KOPT-K1 (cell line): ENCODE data around the gene KCNIP3.

ENCODE experiments used
- H3K27ac ChIP-seq: fragments of 200-600 bp; sonication (generic); 2 replicates; pipeline ENCODE4 v1.5.1; 2016; ENCODE audit warnings: antibody characterized with exemption, mild to moderate bottlenecking, low read depth, low read length; ENCODE audit not compliant: poor library complexity, severe bottlenecking
- H3K36me3 ChIP-seq: fragments of 200-600 bp; sonication (generic); 2 replicates; pipeline ENCODE4 v1.5.1; 2017; ENCODE audit warnings: antibody characterized with exemption, mild to moderate bottlenecking, low read length, moderate library complexity; ENCODE audit not compliant: insufficient read depth
- H3K9me3 ChIP-seq: fragments of 200-600 bp; sonication (generic); 2 replicates; pipeline ENCODE4 v1.5.1; 2017; ENCODE audit warnings: antibody characterized with exemption, low read length, mild to moderate bottlenecking; ENCODE audit not compliant: insufficient read depth, poor library complexity, severe bottlenecking

KCNIP3 gene

DNA sequence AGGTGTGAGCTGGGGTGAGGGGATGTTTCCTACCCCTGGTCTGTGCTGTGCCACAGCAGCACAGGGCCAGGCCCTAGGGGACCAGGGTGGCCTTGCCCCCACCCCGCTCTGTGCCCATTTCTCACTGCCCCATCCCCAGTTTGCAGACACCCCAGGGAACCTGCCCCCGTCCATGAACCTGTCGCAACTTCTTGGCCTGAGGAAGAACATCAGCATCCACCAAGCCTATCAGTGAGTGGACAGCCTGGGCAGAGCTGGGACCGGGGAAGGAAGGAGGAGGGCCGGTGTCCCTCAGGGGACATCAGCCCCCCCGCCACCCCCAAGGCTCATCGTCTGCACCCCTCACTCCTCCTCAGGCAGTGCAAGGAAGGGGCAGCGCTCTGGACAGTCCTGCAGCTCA, 15.4 kb upstream of the KCNIP3 start:
- Histone ChIP-seq H3K27ac (no peak overlapping the region), H3K9me3 (no peaks in the 10 kb centered on the region), H3K36me3 (no peaks in the 10 kb centered on the region)

DNA sequence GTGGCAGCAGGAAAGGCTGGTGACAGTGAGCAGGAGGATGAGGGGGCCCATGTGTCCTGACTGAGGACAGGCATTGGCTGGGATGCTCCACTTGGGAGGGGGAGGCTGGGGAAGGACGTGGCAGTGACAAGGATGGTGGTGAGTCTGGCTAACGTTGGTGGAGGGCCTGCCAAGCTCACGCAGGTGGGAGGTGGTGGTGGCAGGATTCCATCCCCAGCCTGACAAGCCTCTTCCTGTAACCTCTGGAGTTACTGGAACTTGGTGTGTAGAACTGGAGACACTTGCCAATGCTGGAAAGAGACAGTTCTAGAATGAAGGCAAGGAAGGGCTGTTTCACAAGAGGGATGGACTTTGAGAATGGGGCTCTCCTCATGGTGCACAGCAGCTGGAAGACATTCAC, 14.7 kb upstream of the KCNIP3 start:
- H3K27ac ChIP-seq = no peak overlapping the region
- H3K36me3 ChIP-seq = no peaks in the 10 kb centered on the region
- H3K9me3 ChIP-seq = no peaks in the 10 kb centered on the region

DNA sequence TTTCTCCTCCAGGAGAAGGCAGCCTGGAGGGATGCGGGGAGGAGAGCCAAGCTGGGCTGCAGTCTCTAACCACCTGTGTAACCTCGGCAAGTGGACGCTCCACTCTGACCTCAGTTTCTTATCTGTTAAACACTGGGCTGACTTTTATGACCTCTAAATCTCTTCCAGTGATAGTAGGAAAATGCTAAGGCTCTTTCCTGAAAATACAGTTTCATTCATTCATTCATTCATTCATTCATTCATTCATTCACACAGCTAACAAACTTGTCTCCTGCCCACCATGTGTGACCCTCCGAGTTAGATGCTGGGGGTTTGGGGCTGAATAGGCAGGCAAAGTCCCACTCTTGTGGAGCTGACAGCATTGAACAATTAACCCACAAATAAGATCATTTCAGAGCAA, 13.6 kb upstream of the KCNIP3 start:
- no peaks in the 10 kb centered on the region for H3K9me3 ChIP-seq
- H3K27ac ChIP-seq = no peak overlapping the region
- no peaks in the 10 kb centered on the region for H3K36me3 ChIP-seq

DNA sequence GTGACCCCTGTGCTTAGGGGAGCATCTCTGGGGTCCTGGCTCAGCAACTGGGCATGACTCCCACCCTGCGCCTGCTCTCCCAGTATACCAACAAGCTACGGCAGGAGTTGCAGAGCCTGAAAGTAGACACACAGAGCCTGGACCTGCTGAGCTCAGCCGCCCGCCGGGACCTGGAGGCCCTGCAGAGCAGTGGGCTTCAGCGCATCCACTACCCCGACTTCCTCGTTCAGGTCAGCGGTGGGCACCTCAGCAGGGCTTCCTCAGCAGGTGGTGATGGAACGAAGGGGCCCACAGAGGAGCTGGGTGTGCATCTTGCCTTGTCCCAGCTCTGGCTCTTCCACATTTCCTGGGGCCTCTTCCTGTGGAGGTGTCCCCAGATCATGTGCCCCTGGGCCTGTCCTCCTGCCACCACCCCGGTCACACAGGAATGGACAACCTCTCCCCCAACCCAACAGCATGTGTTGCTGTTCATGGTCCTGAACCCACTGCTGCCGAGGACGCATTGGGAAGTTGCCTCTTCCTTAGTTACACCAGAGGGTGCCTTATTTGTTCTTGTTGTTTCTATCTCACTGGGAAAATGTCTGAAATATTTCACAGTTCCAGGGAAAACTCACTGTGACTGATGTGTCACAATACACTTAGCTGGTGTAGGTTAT, 12.1 kb upstream of the KCNIP3 start:
- no peaks in the 10 kb centered on the region for H3K9me3 ChIP-seq
- H3K36me3 ChIP-seq = no peaks in the 10 kb centered on the region
- H3K27ac ChIP-seq = no peak overlapping the region

DNA sequence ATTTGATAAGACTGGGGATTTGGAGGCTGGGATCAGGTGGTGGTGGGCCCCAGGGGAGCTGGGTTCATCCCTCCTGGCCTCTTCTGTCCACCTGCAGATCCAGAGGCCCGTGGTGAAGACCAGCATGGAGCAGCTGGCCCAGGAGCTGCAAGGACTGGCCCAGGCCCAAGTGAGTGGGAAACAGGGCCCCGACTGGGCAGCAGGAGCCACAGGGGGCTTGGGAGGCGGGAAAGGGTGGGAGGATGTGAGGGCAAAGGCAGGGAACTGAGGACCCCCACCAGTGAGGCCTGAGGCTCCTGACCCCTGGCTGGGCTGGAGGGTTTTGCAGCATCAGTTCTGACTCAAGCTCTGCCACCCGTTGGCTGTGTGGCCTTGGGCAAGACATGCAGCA, 11.6 kb upstream of the KCNIP3 start:
- Histone ChIP-seq H3K36me3 (no peaks in the 10 kb centered on the region), H3K27ac (no peak overlapping the region), H3K9me3 (peaks cover 5% of the 10 kb centered on the region)

DNA sequence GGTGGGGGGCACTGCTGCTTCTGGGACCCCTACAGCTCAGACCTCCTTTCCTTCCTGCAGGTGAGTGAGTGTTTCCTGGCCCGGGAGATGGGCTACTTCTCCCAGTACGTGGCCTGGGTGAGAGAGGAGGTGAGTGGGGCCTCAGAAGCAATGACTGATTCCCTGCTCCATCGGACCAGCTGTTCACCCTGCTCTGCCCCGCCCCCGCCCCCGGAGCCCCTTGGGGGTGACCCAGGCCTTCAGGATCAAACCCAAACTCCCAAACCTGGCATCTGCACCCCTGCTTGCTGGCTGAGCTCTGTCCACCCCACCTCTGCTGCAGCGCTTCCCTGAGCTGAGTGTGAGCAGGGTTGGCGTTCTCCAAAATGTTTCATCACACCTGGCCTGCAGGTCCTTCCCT, 9.8 kb upstream of the KCNIP3 start:
- no peak overlapping the region for H3K27ac ChIP-seq
- peaks cover 21% of the 10 kb centered on the region for H3K9me3 ChIP-seq
- H3K36me3 ChIP-seq = no peaks in the 10 kb centered on the region

DNA sequence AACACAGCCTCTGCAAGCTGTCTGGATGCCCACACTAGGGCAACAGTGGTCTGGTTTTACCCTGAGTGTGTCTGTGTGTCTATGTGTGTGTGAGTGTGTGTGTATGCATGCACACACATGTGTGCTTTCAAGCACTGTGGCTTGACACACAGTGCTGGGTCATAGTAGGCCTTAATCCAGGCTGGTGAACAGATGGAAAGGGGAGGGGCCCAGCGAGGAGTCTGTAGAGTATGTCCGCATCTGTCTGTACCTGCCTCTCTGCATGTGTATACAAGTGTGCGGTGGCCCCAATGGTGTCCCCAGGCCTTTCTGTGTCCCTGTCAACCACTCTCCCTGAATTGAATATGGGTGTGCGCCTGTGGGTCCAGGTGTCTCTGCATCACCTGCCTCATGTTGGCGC, 9.3 kb upstream of the KCNIP3 start:
- no peak overlapping the region for H3K27ac ChIP-seq
- peaks cover 24% of the 10 kb centered on the region for H3K9me3 ChIP-seq
- H3K36me3 ChIP-seq = no peaks in the 10 kb centered on the region

DNA sequence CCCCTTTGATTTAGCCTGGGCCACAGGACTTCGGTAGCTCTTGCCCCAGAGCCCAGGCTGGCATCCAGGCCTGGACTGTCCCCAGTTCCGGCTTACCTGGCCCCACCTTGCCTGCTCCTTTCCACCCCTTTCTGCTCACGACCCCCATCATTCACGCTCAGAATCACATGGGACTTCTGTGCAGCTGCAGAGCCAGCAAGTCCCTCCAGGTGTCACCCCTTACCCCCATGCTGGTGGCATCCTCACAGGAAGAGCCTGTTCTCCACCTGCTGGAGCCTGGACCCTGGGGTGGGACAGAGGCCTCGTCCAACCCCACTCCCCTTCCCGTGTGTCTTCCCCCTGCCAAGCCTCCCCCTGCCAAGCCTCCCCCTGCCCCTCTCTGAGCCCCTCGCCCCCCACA, 7.9 kb upstream of the KCNIP3 start:
- Histone ChIP-seq H3K27ac (no peak overlapping the region), H3K9me3 (peaks cover 24% of the 10 kb centered on the region), H3K36me3 (no peaks in the 10 kb centered on the region)

DNA sequence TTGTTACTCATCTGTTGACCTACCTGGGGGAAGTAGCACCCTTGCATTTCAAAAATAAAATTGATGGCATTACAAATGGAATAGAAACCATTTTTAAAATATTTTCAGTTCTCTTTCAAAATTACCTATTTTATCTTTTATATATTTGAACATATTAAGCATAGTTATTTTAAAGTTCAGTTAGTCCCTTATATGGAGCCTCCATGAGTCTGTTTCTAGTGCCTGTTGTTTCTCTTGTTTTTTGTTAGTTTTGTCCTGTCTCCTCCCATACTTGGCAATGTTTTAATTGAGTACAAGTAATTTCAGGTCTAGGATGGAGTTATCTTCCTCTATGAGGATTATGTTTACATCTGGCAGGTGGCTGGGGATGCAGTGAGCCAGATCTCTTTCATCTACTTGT, 5.9 kb upstream of the KCNIP3 start:
- H3K27ac ChIP-seq = no peak overlapping the region
- H3K36me3 ChIP-seq = no peaks in the 10 kb centered on the region
- peaks cover 24% of the 10 kb centered on the region for H3K9me3 ChIP-seq

DNA sequence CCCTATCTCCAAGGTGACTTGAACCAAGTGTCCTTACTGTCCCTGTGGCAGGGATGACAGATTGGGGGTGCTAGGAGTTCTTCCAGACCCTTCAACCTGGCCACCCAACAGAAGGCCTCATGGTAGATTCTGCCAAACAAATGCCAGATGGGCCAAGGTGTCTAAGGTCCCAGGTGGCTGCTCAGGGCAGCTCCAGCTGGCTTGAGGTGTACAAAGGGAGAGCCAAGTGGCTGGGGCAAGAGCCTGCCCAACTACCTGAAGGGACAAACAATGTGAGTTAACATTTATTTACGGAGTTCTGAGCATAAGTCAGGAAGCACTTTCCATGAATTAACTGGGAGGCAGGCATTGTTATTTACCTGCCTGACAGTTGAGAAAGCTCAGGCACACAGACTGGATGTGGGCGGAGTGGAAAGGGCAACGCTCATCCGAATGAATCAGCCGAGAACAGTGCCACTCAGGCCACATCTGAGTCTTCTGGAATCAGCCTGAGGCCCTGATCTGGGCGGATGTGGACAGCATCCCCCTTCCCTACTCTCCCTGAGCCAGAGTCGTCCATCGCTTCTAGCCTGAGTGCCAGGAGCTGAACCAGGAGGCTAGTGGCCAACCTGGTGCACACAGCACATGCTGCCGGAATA, 4.4 kb upstream of the KCNIP3 start:
- H3K36me3 ChIP-seq = no peaks in the 10 kb centered on the region
- no peak overlapping the region for H3K27ac ChIP-seq
- H3K9me3 ChIP-seq = peaks cover 24% of the 10 kb centered on the region

DNA sequence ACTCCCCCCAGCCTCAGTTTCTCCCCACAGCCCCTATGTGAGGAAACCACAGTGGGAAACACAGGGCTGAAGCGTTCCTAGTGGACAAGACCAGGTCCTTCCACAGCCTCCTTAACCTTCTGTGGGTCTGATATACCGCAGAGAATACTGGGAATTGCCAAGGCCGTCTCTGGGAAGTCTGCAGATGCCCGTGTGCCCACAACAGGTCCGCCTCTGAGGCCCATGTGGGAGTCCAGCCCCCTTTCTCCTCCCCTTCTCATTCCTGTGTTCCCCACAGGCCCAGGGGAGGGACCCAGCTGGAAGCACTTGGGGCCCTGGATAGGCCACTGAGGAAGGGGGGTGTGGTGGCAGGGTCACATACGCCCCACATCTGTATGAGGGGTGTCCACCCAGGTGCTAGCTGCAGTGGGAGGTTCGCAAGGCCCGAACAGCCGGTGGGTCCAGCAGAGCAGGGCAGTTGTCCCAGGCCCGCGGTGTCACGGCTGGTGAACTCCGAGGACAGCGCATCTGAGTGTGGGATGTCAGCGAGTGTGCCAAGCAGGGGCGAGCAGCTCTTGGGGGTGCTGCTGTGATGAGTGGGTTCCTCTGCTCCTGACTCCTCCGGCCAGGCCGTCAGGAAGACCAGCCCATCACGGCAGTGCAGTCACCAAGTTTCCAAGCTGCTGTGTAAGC, 2.4 kb upstream of the KCNIP3 start:
- Histone ChIP-seq H3K27ac (no peak overlapping the region), H3K36me3 (no peaks in the 10 kb centered on the region)

DNA sequence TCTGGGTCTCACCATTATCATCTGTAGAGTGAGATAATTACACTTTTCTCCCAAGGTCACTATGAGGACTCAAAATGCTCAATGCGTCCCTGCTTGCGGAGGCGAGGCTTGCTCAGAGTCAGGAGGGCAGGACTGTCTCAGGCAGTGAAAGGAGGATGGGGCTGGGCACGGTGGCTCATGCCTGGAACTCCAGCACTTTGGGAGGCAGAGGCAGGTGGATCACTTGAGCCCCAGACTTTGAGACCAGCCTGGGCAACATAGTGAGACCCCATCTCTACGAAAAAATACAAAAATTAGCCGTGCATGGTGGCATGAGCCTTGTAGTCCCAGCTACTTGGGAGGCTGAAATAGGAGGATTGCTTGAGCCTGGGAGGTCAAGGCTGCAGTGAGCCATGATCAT, 1.8 kb upstream of the KCNIP3 start:
- Histone ChIP-seq H3K27ac (no peak overlapping the region), H3K36me3 (no peaks in the 10 kb centered on the region), H3K9me3 (peaks cover 21% of the 10 kb centered on the region)

More for the DNA sequence above, 2.4 kb upstream of the KCNIP3 start:
- peaks cover 24% of the 10 kb centered on the region for H3K9me3 ChIP-seq

DNA sequence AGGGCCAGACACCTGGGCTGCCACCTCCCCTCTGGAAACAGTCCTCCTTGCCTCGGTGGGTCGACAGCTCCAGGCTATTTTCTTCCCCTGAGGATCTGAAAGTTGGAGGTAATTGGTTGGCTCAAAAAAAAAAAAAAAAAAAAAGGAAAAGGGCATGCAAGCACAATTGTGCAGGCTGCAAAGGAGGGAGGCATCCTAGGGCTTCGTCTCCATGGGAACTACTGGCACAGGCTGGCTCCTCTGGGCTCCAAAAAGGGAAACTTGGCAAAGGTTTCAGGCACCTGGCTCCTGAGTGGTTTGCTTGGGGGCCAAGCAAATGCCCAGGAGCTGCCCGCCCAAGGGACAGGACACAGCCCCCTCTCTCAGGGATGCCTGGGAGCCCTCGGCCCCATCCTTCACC, 1.1 kb upstream of the KCNIP3 start:
- H3K27ac ChIP-seq = no peak overlapping the region
- no peaks in the 10 kb centered on the region for H3K36me3 ChIP-seq
- H3K9me3 ChIP-seq = peaks cover 15% of the 10 kb centered on the region

DNA sequence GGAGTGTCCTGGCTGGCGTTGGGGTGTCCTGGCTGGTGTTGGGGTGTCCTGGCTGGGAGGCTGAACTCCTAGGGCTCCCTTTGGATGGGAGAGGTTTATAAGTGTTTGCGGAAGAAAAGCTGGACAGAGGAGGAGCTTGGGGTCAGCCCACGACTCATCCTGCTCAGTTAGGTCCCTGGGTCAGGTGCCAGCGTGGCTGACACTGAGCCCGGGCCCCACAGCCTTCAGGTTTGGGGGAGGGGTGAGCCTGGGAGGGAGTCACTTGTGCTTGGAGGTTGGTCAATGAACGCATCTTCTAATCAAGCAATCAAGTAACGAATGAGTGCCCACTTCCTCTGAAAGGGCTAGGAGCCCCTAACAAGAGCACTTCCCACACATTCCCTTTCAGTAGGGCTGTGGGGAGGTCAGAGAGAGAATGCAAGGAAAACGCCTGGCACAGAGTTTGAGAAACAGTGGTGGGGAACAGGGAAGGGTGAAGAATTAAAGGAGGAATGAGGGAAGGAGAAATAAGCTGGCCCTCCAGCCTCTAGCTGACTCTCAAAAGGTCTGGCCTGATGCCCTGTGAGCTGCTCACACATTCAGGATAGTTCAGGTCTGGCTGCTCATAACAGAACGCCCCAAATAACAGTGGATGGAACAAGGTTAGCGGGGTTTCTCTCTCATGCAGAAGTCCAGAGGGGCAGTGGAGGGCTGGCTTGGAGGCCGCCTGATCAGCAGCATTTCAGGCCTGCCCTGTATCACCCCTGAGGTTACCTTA, 670 bp downstream of the KCNIP3 start:
- Histone ChIP-seq H3K36me3 (no peaks in the 10 kb centered on the region), H3K9me3 (no peaks in the 10 kb centered on the region), H3K27ac (no peak overlapping the region)

DNA sequence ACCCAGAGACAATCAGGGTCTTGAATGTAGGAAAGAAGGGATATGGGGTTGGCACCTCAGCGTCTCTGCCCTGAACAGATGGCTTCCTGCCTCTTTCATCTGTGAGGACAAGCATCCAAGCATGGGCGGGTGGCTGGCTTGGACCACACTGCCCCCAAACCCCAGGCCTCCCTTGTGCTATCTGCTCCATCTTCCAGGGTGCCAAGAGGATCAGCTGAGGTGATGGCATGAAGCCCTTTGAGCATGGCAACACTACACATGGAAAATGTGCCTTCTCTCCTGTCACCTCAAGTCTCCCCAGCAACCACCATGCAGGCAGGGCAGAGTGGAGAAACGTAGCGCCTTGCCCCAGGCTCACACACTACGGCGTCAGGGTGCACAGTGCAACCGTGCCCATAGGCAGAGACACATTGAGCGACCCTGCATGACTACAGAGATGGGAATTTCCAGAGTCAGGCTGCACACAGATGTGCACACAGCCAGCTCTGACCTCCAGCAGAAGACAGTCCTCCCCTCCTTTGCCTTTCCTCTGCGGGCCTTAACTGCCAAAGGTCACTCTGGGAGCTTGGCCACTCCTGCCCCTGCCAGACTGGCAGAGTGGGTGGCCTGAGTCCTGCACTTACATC, 1.5 kb downstream of the KCNIP3 start:
- Histone ChIP-seq H3K9me3 (no peaks in the 10 kb centered on the region), H3K27ac (no peak overlapping the region), H3K36me3 (no peaks in the 10 kb centered on the region)
